GM12892 (cell line): ENCODE data around the gene STARD7.
A peak's percentile ranks its signal among the peaks of the same experiment; 100 is the strongest.
"Not testable (repeated sequence)": the region's sequence is repeated elsewhere in the genome, so short reads cannot be mapped to it uniquely, and the experiment has no call there.

ENCODE experiments used
- DNase-seq: peaks from one replicate; pipeline ENCODE4 v3.0.0; 2011; ENCODE audit not compliant: insufficient read length
- FAIRE-seq: peaks from 2 replicates; lab custom pipeline; 2011; peaks lifted over from hg19 to GRCh38; lab: Jason Lieb, UNC
- POLR2A ChIP-seq: IDR thresholded peaks from 2 replicates; pipeline ENCODE4 v1.6.1; 2011; ENCODE audit warnings: low read depth, low read length, control low read depth
- POLR2AphosphoS5 ChIP-seq: IDR thresholded peaks from 2 replicates; pipeline ENCODE4 v1.6.1; 2011; ENCODE audit warnings: low read depth, low read length, control low read depth
- TAF1 ChIP-seq: IDR thresholded peaks from 2 replicates; pipeline ENCODE4 v1.6.1; 2011; ENCODE audit warnings: low read depth, mild to moderate bottlenecking, control low read depth, low read length, borderline replicate concordance

The STARD7 gene

DNA sequence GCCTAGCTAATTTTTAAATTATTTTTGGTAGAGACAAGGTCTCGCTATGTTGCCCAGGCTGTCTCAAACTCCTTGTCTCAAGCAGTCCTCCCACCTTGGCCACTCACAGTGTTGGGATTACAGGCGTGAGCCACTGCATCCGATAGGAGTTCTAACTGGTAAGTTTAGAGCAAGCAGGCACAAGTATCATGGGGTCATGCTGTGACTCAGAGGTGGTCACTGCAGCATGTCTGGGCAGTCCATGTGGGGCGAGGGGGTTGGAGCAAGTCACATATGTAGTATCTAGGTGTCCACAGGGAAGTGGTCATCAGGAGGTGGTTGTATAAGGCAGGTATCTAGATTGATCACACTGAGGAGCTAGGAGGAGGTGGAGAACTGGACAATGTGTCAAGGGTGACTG, 22.7 kb upstream of the STARD7 start:
- FAIRE-seq (no peak), DNase-seq (no peak)
- TF ChIP-seq POLR2AphosphoS5 = no peak
- no peak for TF ChIP-seq TAF1
- TF ChIP-seq POLR2A = no peak

DNA sequence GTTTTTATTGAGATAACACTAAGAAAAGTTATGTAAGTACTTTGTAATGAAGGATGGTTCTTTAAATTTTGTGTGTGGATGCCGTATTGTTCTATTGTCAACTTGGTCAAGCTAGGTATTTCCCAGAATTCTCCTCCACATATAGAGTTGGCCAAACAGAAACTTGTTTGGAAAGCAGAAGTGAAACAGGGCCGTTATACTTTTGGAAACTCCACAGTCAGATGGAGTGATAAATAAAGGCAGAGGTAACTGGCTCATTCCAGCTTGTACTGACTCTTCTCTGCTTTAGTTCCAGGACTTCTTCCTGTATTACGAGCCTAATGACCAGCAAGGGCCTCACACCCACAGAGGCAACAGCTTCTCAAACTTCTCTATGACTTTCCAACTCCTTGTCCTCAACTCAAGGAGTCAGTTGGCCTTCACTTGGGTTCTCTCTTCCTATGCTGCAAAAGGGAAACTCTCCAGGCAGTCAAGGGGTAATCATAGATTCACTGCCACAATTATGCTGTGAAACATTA, 16.4 kb upstream of the STARD7 start:
- FAIRE-seq (peak; percentile 38), DNase-seq (no peak)
- TF ChIP-seq TAF1 (no peak), POLR2A (peak; percentile 70), POLR2AphosphoS5 (peak; percentile 55; the same call in 1 of the 2 replicates)

DNA sequence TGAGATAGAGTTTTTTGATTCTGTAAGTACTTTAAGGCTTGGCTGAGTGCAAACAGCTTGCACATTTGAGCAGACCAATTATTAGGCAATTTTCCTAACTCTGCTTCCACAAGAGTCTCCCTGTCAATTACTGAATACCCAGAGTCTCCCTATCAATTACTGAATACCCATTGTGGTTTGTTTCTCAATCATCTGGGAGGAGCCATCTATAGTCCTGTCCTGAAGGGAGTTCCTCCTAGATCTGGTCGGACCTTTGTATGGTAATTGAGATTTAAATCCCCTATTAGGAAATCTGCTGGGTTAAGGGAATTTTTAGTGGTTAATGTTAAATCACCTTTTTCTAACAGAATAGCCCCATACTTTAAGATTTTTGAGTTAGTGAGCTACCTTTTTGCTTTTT, 12.5 kb upstream of the STARD7 start:
- not testable (repeated sequence) for FAIRE-seq, DNase-seq

DNA sequence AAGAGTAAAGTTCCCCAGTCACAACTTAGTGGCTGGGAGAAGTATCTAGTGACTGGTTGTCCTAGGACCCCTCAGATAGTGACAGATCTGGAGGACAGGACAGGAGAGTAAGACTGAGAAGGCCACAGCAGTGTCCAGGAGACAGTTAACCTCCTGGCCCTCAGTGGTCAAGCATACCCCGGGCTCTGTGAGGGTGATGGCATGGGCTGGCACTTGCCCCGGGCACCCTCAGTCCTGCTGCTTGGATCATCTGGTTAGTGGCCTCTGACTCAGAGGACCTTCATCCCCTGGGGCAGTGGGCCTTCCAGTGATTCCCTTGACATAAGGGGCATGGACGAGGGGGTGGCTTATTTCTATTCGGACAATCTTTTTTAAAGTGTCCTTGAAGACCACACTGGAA, 11.3 kb upstream of the STARD7 start:
- FAIRE-seq, DNase-seq: not testable (repeated sequence)

DNA sequence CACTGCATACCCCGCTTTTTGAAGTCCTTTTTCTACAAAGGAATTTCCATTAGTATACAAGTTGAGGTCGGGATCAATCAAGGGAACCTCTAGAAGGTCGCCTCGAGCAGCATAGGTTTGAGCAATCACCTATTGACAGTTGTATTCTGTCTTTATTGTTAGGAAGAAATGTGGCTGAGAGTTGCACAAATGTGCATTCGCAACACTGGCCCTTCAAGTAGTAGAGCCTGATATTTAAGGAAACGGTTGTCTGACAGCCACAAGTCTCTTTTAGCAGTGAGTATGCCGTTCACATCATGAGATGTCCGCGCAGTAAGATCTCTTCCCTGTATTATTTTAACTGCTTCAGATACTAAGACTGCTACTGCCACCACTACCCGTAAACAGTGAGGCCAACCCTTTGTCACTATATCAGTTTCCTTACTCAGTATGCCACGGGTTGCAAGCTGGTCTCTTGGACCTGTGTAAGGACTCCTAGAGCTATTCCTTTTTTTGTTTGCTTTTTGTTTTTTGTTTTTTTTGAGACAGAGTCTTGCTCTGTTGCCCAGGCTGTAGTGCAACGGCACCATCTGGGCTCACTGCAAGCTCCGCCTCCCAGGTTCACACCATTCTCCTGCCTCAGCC, 10.0 kb upstream of the STARD7 start:
- TF ChIP-seq POLR2A (no peak), POLR2AphosphoS5 (no peak), TAF1 (no peak)
- FAIRE-seq (no peak), DNase-seq (no peak)

DNA sequence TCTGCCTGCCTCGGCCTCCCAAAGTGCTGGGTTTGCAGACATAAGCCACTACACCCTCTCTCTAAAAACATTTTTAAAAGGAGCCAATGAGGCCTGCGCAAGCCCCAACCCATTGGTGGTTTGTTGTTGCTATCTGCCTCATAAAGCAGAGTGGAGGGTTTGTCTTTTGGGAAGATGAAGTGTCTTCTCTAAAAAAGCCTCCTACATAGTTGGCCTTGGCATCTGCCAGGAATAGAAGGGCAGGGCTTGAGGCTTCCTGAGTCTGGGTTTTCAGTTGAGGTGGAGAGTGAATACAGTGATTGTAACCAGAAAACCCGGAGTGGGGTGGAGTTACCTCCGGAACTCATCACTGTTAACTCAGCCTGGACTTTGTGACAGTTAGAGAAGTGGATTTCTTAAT, 5.9 kb upstream of the STARD7 start:
- TF ChIP-seq POLR2AphosphoS5 (no peak), TAF1 (no peak)
- FAIRE-seq = no peak

DNA sequence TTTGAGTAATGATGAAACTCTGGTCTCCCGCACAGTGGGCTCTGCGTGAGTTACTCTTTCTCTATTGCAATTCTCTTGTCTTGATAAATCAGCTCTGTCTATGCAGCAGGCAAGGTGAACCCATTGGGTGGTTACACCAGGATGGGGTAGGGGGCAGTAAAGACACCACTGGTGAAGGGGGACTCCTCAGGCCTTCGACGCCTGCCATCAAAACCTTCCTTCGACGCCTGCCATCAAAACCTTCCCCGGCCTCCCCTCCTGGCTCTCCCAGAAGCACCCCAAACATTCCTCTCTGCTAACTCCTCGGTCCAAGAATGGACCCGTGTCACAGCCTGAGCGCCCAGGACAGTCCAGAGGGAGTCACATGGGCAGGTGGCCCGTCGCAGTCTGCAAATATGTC, 4.8 kb upstream of the STARD7 start:
- FAIRE-seq (no peak), DNase-seq (no peak)
- TF ChIP-seq TAF1 = no peak
- TF ChIP-seq POLR2AphosphoS5 = no peak
- no peak for TF ChIP-seq POLR2A

More for the DNA sequence above, 5.9 kb upstream of the STARD7 start:
- no peak for DNase-seq

DNA sequence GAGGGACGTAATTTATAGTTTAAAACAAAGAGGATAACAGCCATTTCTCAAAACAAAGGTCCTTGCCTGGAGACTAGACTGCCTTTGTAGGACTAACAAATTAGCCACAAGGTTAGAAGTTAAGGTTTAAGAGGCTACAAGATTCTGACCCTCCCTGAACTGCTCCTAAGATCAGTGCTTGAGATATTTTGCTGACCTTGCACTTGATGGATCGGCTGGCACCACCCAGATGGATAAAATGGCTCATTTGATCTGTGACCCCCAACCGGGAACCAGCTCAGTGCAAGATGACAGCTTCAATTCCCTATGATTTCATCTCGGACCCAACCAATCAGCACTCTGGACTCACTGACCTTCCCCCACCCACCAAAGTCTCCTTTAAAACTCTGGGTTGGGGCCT, 3.7 kb upstream of the STARD7 start:
- TF ChIP-seq POLR2AphosphoS5 = no peak
- no peak for TF ChIP-seq TAF1
- no peak for TF ChIP-seq POLR2A
- DNase-seq = no peak
- no peak for FAIRE-seq

DNA sequence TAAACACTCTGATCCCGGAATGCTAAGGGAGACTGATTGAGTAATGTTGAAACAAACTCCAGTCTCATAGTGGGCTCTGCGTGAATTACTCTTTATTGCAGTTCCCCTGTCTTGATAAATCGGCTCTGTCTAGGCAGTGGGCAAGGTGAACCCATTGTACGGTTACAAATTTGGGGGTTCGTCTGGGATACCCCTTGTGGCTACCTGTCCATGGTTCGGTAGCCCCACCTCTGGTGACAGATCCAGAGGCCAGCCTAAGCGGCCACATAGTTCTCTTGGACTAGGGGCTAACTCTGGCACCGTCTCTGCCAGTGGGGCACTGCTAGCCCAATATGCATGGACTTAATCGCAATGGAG, 1.1 kb upstream of the STARD7 start:
- DNase-seq = no peak
- FAIRE-seq = no peak
- TF ChIP-seq TAF1 = no peak

DNA sequence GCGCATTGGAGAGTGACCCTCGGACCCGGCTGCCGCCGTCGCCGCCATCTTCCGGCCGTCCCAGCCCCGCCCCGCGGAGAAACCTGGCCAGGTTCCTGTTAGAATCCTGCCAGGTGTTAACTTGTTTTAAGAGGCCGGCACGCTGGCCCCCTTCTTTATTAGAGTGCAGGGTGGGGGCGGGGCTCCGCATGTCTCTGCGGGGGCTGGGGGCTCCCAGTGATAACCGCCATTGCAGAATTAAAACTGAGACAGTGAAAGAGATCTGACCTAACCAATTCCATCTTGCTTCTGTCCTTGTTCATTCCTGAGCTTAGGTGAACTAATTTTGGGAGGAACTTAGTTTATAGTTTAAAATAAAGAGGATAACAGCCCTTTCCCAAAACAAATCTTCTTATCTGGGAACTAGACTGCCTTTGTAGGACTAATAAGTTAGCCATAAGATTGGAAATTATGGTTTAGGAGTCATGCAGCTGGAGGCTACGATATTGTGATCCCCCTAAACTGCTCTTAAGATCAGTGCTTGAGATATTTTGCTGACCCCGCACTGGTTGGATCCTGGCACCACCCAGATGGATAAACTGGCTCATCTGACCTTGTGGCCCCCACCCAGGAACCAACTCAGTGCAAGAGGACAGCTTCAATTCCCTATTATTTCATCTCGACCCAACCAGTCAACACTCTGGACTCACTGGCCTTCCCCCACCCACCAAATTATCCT, 543 bp upstream of the STARD7 start:
- FAIRE-seq (no peak), DNase-seq (no peak)
- TF ChIP-seq POLR2A = no peak
- no peak for TF ChIP-seq POLR2AphosphoS5

DNA sequence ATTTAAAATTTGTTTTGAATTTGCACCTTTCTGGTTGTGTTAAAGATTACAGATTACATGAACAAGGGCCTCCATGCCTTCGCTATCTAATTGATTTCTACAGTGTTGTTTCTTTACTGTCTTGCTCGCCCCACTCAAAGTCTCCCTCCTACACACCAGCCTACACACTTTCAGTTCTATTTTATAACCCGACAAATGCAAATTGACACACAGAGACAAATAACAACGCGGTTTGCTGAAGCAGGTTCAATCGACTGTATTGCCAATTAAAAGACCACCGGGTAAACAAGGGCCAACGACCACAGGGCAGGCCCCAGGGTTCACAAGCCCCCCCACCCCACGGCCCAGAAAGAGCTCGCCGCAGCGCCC, 869 bp downstream of the STARD7 start:
- DNase-seq = peak; percentile 14
- TF ChIP-seq POLR2AphosphoS5 = no peak; the same call in 1 of the 2 replicates
- no peak for TF ChIP-seq POLR2A
- no peak for TF ChIP-seq TAF1
- no peak for FAIRE-seq

DNA sequence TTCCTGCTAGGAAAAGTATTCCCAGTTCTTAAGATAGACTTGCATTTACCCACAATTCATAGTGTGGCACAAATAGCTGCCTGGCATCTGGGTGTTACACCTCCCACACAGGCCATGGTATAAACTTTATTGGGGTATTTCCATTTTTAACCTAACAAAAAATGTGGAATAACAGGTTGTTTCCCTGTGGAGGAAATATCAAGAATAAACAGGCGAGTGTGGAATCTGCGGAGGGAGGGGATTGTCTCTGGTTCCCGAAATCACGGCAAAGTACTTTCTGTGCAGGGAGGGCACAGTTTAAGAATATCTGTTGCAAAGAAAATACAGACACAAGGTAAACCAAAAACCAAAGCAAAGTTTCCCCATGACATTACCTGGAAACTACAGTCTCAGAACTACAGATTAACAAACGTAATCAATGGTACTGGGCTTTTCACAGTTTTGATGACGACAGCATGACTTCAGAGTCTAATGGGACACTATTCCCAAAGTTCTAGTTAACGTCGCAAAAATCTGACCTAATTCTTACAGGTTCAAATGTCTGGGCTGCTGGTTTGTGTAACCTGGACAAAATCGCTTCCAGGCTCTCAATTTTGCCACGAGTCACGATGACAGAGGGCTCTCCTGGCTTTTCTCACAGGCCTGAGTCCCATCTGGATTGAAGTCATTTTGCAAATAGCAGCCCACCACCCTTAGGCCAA, 1.4 kb downstream of the STARD7 start:
- FAIRE-seq (peak; percentile 9), DNase-seq (no peak)
- TF ChIP-seq POLR2AphosphoS5 = no peak
- TF ChIP-seq TAF1 = no peak
- no peak for TF ChIP-seq POLR2A

DNA sequence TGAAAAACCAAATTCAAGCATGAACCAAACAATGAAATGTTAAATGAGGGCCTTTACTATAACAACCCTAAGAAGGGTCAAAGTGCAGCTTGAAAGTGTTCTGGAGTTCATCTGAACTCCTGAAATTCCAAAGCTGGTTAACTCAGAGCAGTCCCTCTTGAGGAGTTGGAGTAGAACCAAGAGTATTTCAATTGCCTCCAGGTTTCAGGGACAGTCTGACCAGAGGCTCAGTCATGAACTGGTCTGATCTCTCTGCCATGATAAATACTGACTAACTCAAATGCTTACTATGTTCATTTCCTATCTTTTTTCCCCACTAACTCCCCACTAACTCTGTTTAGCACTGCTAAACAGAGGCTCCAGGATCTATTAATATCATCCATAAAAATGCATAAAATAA, 2.7 kb downstream of the STARD7 start:
- DNase-seq (no peak), FAIRE-seq (no peak)
- TF ChIP-seq POLR2A = no peak
- no peak for TF ChIP-seq TAF1
- no peak for TF ChIP-seq POLR2AphosphoS5
